Kidney epithelial cell (primary cell): ENCODE data around the gene PUM2. TPM values are rescaled to one million over a fixed set of nuclear protein-coding genes. Genes with fewer than 3 reads are reported as not detected.
A peak's percentile ranks its signal among the peaks of the same experiment; 100 is the strongest.

ENCODE experiments used
- DNase-seq: peaks from one replicate; pipeline ENCODE4 v3.0.0-alpha.2; 2010; ENCODE audit warnings: low read depth
- H3K27me3 ChIP-seq: 2 replicates; pipeline ENCODE4 v1.6.0; 2011; ENCODE audit warnings: low read length; ENCODE audit not compliant: control insufficient read depth, insufficient read depth
- H3K36me3 ChIP-seq: 2 replicates; pipeline ENCODE4 v1.5.1; 2011; ENCODE audit warnings: low read length; ENCODE audit not compliant: control insufficient read depth, insufficient read depth
- H3K4me3 ChIP-seq: 2 replicates; pipeline ENCODE4 v1.5.1; 2011; ENCODE audit warnings: low read depth, mild to moderate bottlenecking, control low read depth, low read length
- total RNA-seq: library from RNA; depleted of rRNA; stranded (reverse); fragments of >200 nt; gene quantifications from 2 replicates; pipeline ENCODE4 v1.2.3, GENCODE V29; 2015
- TF ChIP-seq, protein P1 (sequence below): IDR thresholded peaks from 2 replicates; pipeline ENCODE4 v1.5.1; 2011; ENCODE audit warnings: mild to moderate bottlenecking, moderate library complexity, low read length, control low read depth, inconsistent platforms; ENCODE audit not compliant: insufficient read depth, poor library complexity, severe bottlenecking

Gene PUM2
- total RNA-seq, 1 donor from 2014 or later = 44.2 TPM

DNA sequence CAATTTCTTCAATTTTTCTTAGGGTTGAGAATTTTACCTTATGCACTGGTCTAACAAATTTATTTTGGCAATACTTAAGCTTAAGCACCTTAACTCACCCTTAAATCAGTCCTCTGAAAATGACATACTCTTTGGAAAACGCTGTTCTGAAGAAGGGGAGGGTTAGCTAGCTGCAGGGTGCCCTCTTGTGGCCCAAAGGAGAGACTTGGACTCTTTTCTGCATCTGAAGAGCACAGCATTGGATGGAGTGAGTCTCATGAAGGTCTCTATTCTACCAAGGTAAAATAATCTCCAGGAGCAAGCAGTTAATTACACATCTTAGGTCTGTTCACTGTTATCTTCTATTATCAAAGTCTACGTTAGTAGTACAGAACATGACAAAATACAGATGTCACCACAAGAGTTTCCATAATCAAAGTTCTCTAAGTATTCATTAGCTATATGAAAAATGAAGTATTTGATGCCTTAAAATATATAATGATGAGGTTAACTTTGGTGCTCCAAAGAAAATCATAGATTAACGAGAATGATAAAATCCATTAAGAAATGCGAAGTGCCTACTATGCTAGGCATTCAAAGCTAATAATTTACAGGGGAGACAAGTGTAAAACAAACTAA lies 24.4 kb downstream of the PUM2 start:
- no peak for DNase-seq
- H3K4me3 ChIP-seq = no peak overlapping the region
- TF ChIP-seq, protein P1, sequence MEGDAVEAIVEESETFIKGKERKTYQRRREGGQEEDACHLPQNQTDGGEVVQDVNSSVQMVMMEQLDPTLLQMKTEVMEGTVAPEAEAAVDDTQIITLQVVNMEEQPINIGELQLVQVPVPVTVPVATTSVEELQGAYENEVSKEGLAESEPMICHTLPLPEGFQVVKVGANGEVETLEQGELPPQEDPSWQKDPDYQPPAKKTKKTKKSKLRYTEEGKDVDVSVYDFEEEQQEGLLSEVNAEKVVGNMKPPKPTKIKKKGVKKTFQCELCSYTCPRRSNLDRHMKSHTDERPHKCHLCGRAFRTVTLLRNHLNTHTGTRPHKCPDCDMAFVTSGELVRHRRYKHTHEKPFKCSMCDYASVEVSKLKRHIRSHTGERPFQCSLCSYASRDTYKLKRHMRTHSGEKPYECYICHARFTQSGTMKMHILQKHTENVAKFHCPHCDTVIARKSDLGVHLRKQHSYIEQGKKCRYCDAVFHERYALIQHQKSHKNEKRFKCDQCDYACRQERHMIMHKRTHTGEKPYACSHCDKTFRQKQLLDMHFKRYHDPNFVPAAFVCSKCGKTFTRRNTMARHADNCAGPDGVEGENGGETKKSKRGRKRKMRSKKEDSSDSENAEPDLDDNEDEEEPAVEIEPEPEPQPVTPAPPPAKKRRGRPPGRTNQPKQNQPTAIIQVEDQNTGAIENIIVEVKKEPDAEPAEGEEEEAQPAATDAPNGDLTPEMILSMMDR = peak; percentile 92

DNA sequence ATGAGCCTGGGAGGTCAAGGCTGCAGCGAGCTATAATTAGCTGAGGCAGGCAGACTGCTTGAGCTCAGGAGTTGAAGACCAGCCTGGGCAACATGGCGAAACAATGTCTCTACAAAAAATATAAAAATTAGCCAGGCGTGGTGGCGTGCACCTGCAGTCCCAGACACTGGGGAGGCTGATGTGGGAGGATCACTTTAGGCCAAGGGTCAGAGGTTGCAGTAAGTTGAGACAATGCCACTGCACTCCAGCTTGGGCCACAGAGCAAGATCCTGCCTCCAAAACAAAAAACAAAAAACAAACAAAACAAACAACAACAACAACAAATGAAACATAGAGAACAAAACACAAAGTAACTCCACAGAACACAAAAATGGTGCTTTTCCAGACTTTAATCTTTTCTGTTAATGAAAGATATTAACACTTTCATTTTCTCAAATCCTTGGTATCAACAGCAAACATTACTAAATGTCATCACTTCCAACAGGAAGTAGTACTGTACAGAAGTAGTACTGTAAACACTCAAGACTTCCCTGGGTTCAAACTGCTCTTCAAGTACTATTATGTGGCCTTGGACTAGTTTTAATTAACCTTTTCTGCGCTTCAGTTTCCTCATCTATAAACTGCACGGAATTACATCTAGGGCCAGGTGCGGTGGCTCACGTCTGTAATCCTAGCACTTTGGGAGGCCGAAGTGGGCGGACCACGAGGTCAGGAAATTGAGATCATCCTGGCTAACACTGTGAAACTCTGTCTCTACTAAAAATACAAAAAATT lies 27.9 kb downstream of the PUM2 start:
- Histone ChIP-seq H3K27me3 (no peaks in the 10 kb centered on the region), H3K36me3 (no peaks in the 10 kb centered on the region), H3K4me3 (no peak overlapping the region)
- TF ChIP-seq, protein P1 = no peak
- DNase-seq = no peak

More for the DNA sequence above, 24.4 kb downstream of the PUM2 start:
- Histone ChIP-seq H3K36me3 (no peaks in the 10 kb centered on the region), H3K27me3 (no peaks in the 10 kb centered on the region)

DNA sequence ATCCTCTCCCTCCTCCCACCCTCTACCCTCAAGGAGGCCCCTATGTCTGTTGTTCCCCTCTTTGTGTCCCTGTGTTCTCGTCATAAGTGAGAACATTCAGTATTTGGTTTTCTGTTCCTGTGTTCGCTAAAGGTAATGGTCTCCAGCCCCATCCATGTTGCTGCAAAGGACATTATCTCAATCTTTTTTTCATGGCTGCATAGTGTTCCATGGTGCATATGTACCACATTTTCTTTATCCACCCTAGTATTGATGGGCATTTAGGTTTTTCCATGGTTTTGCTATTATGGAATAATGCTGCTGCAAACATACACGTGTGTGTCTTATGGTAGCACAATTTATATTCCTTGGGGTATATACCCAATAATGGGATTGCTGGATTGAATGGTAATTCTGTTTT lies 33.0 kb downstream of the PUM2 start:
- Histone ChIP-seq H3K4me3 (no peak overlapping the region), H3K36me3 (no peaks in the 10 kb centered on the region), H3K27me3 (no peaks in the 10 kb centered on the region)
- TF ChIP-seq, protein P1 = no peak
- no peak for DNase-seq

DNA sequence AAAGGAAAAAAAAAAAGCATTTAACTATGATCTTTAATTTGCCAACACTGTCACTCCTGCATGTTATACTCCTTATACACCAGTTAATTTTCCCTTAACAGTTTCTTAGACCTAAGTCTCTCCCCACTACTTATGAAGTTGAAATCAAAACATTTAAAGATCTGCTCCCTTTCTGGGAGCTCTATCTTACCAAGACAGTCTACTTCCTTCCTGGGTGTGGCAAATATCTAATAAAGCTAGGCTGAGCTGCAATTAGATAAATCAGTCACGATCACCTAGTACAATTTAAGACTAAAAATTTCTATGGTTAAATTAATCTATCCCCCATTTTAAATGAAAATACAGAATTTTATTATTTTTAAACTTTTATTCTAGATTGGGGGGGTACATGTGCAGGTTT lies 33.4 kb downstream of the PUM2 start:
- no peak for DNase-seq
- no peak overlapping the region for H3K4me3 ChIP-seq
- no peaks in the 10 kb centered on the region for H3K27me3 ChIP-seq
- TF ChIP-seq, protein P1 = no peak
- no peaks in the 10 kb centered on the region for H3K36me3 ChIP-seq

DNA sequence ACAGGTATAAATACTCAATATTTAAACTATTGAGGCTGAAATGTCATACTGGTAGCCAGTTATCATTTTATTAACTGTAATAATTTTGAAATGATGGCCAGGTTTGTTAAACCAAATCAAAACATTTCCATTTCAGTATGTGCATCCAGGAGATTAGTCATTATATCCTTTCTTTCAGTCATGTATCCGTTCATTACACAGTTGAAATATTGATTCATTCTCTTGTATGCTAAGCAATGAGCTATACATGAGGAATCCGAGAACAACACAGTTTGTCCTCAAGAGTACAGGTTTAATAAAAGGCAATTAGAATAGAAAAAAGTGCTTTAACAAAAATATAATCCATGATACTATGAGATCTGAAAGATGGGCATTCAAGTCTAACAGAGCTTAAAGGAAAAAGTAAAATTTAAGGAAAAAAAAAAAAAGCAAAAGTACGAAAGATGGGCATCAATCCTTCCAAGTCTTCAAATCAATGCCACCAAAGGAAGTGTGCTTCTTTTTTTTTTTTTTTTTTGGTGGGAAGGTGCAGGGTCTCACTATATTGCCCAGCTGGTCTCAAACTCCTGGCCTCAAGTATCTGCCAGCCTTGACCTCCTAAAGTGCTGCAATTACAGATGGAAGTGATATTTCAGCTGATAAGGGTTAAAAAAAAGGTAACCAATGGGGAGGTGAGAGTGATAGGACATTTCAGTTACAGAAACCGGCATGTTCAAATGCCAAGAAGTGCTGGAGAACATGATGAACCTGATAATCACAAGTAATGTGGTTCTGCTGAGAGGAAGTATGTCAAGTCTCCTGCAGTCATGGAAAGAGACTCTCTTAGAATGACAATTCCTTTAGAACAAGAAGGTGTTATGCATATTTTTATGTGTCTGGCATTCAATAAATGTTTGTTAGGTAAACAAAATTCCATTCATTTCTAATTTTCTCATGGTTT lies 35.8 kb downstream of the PUM2 start:
- Histone ChIP-seq H3K36me3 (no peaks in the 10 kb centered on the region), H3K4me3 (no peak overlapping the region), H3K27me3 (no peaks in the 10 kb centered on the region)
- DNase-seq = no peak
- TF ChIP-seq, protein P1 = no peak
